Germinal center (tissue), 1 donor: ENCODE data around the gene FSTL3.

Source experiments
- DNase-seq: peaks from one replicate; pipeline ENCODE4 v3.0.0; 2012; ENCODE audit warnings: mixed read lengths, low spot score

FSTL3 gene

GRCh38 chr19:645912-646778 lies 30.0 kb upstream of the FSTL3 start:
- no peak for DNase-seq

- no peak for DNase-seq
These were observed 29.2 kb upstream of the FSTL3 start for GRCh38 chr19:646779-647565.

GRCh38 chr19:647566-648284 lies 28.5 kb upstream of the FSTL3 start:
- DNase-seq: peak; percentile 28

- no peak for DNase-seq
These were observed 27.9 kb upstream of the FSTL3 start for GRCh38 chr19:648305-648704.

- DNase-seq: no peak
These were observed 27.0 kb upstream of the FSTL3 start for GRCh38 chr19:648904-649801.

- no peak for DNase-seq
These were observed 26.1 kb upstream of the FSTL3 start for GRCh38 chr19:650121-650520.

GRCh38 chr19:651114-651818 lies 24.9 kb upstream of the FSTL3 start:
- DNase-seq: no peak

GRCh38 chr19:651991-652390 lies 24.2 kb upstream of the FSTL3 start:
- no peak for DNase-seq

- no peak for DNase-seq
These were observed 23.5 kb upstream of the FSTL3 start for GRCh38 chr19:652467-653389.

- no peak for DNase-seq
These were observed 22.8 kb upstream of the FSTL3 start for GRCh38 chr19:653425-653824.

GRCh38 chr19:655691-656090 lies 20.5 kb upstream of the FSTL3 start:
- DNase-seq: no peak

- DNase-seq: no peak
These were observed 19.2 kb upstream of the FSTL3 start for GRCh38 chr19:656751-657559.

GRCh38 chr19:657611-658010 lies 18.6 kb upstream of the FSTL3 start:
- no peak for DNase-seq

- DNase-seq: no peak
These were observed 17.9 kb upstream of the FSTL3 start for GRCh38 chr19:658059-658839.

- DNase-seq: no peak
These were observed 17.0 kb upstream of the FSTL3 start for GRCh38 chr19:658916-659839.

GRCh38 chr19:660793-661426 lies 15.3 kb upstream of the FSTL3 start:
- DNase-seq: no peak
